Fibroblast of peridontal ligament (primary cell): ENCODE measurements around the gene GDF2.

Experiments
- DNase-seq: peaks from one replicate; pipeline ENCODE4 v3.0.0-alpha.2; 2010; ENCODE audit errors: extremely low read depth

Gene GDF2

GRCh38 chr10:47322300-47323061 is at the start of gene GDF2:
Gene GDF2, plus strand, starts transcription at chr10:47322454. Its CDS starts 215 bp downstream, at chr10:47322669.
- no peak for DNase-seq

- no peak for DNase-seq
These were observed 46.2 kb upstream of the GDF2 start for GRCh38 chr10:47276071-47276470.

- no peak for DNase-seq
These were observed 45.5 kb upstream of the GDF2 start for GRCh38 chr10:47276576-47277351.

- no peak for DNase-seq
These were observed 44.7 kb upstream of the GDF2 start for GRCh38 chr10:47277352-47278151.

GRCh38 chr10:47278152-47278473 is 44.1 kb upstream of the GDF2 start:
- no peak for DNase-seq

GRCh38 chr10:47278720-47279119 is 43.5 kb upstream of the GDF2 start:
- DNase-seq, result no peak

- no peak for DNase-seq
These were observed 43.0 kb upstream of the GDF2 start for GRCh38 chr10:47279276-47279675.

GRCh38 chr10:47282005-47282656 is 40.1 kb upstream of the GDF2 start:
- DNase-seq, result no peak

- DNase-seq, result no peak
These were observed 39.6 kb upstream of the GDF2 start for GRCh38 chr10:47282657-47283018.

- no peak for DNase-seq
These were observed 39.1 kb upstream of the GDF2 start for GRCh38 chr10:47283101-47283630.

GRCh38 chr10:47283848-47284247 is 38.4 kb upstream of the GDF2 start:
- no peak for DNase-seq

GRCh38 chr10:47285381-47286115 is 36.7 kb upstream of the GDF2 start:
- DNase-seq, result no peak

GRCh38 chr10:47286116-47286505 is 36.1 kb upstream of the GDF2 start:
- DNase-seq, result no peak

- DNase-seq, result no peak
These were observed 35.5 kb upstream of the GDF2 start for GRCh38 chr10:47286591-47287315.

- DNase-seq, result no peak
These were observed 34.9 kb upstream of the GDF2 start for GRCh38 chr10:47287365-47287802.

- no peak for DNase-seq
These were observed 34.4 kb upstream of the GDF2 start for GRCh38 chr10:47287805-47288204.

GRCh38 chr10:47288236-47288635 is 34.0 kb upstream of the GDF2 start:
- no peak for DNase-seq

GRCh38 chr10:47288916-47289495 is 33.2 kb upstream of the GDF2 start:
- no peak for DNase-seq

GRCh38 chr10:47289921-47290320 is 32.3 kb upstream of the GDF2 start:
- no peak for DNase-seq

- DNase-seq, result no peak
These were observed 31.9 kb upstream of the GDF2 start for GRCh38 chr10:47290338-47290737.
